GM12878 (cell line): ENCODE data around the gene RAP2B. TPM values are rescaled to one million over a fixed set of nuclear protein-coding genes. Genes with fewer than 3 reads are reported as not detected.

Source experiments
- ATAC-seq: fragments of 200-7000 bp; cut with Tn5 transposase; 3 replicates; pipeline ENCODE4 v1.9.1; 2020; ENCODE audit warnings: mild to moderate bottlenecking, moderate library complexity
- BruUV-seq: library from RNA; stranded (reverse); fragments of 400-500 nt; replicated peaks from 2 replicates; lab custom pipeline; 2021; lab: Mats Ljungman, UMichigan
- CTCF ChIA-PET: fragments of 300-600 bp; sonication (Branson Sonifier 250); formaldehyde crosslinking; extraction: SDS; loops from one replicate; lab custom pipeline; 2021; ENCODE audit warnings: inconsistent platforms; lab: Yijun Ruan, JAX
- POLR2A ChIA-PET: fragments of 350-600 bp; formaldehyde crosslinking; extraction: SDS; loops from one replicate; lab custom pipeline; 2021; ENCODE audit warnings: inconsistent platforms; lab: Charles Lee
- RAD21 ChIA-PET: fragments of 300-600 bp; sonication (Branson Sonifier 250); formaldehyde crosslinking; loops from one replicate; lab custom pipeline; 2023; ENCODE audit warnings: antibody characterized with exemption; ENCODE audit not compliant: unreplicated experiment; lab: Charles Lee
- SMC1A ChIA-PET: fragments of 300-600 bp; sonication (Branson Sonifier 250); formaldehyde crosslinking; loops from one replicate; lab custom pipeline; 2023; ENCODE audit not compliant: unreplicated experiment, uncharacterized antibody; lab: Charles Lee
- DNase-seq: peaks from one replicate; pipeline ENCODE4 v3.0.0-alpha.2; 2011; ENCODE audit warnings: low read depth, low spot score
- FAIRE-seq: peaks from 3 replicates; lab custom pipeline; 2011; peaks lifted over from hg19 to GRCh38; lab: Jason Lieb, UNC
- H2AFZ ChIP-seq: 2 replicates; pipeline ENCODE4 v1.6.0; 2011; ENCODE audit warnings: low read depth, low read length, control low read depth; ENCODE audit not compliant: control insufficient read depth
- H3K27ac ChIP-seq: 2 replicates; pipeline ENCODE4 v1.5.1; 2011; ENCODE audit warnings: control low read depth; ENCODE audit not compliant: control insufficient read depth, insufficient read depth
- H3K27me3 ChIP-seq, 2 experiments: replicated peaks in 1 of 2; 2 replicates each; pipeline versions ENCODE4 v1.6.0 to v1.6.1; 2011; ENCODE audit warnings: low read length in 1 of 2; ENCODE audit not compliant: control insufficient read depth in 2 of 2, insufficient read depth in 2 of 2
- H3K36me3 ChIP-seq, 2 experiments: 2 replicates each; pipeline ENCODE4 v1.5.1; 2011; ENCODE audit warnings: low read length in 1 of 2; ENCODE audit not compliant: control insufficient read depth in 2 of 2, insufficient read depth in 2 of 2
- H3K4me1 ChIP-seq: 2 replicates; pipeline ENCODE4 v1.6.1; 2011; ENCODE audit warnings: mild to moderate bottlenecking, low read length, moderate library complexity, mixed read lengths; ENCODE audit not compliant: control insufficient read depth, insufficient read depth
- H3K4me2 ChIP-seq: 2 replicates; pipeline ENCODE4 v1.6.0; 2011; ENCODE audit warnings: control low read depth; ENCODE audit not compliant: control insufficient read depth, insufficient read depth
- H3K4me3 ChIP-seq: fragments of 200-600 bp; sonication (generic); 2 replicates; pipeline ENCODE4 v1.5.1; 2016
- H3K79me2 ChIP-seq: 2 replicates; pipeline ENCODE4 v1.6.0; 2011; ENCODE audit warnings: low read length; ENCODE audit not compliant: control insufficient read depth, insufficient read depth
- H3K9ac ChIP-seq: 2 replicates; pipeline ENCODE4 v1.8.0; 2011; ENCODE audit warnings: low read length, control low read depth, mixed read lengths; ENCODE audit not compliant: control insufficient read depth, insufficient read depth
- H3K9me3 ChIP-seq: replicated peaks from 3 replicates; pipeline ENCODE4 v1.5.1; 2011; ENCODE audit warnings: mild to moderate bottlenecking, low read length; ENCODE audit not compliant: control insufficient read depth, insufficient read depth
- H4K20me1 ChIP-seq: 2 replicates; pipeline ENCODE4 v1.6.0; 2011; ENCODE audit not compliant: control insufficient read depth, insufficient read depth
- BHLHE40 ChIP-seq, 2 experiments: fragments of 450-650 bp in 1 of 2; IDR thresholded peaks; 2 replicates each; pipeline ENCODE4 v1.6.1; 2011 to 2017; ENCODE audit warnings: low read depth in 2 of 2, borderline replicate concordance in 1 of 2, improper control_type of control experiment in 1 of 2, low read length in 1 of 2, mild to moderate bottlenecking in 1 of 2
- CREB1 ChIP-seq: IDR thresholded peaks from 2 replicates; pipeline ENCODE4 v1.6.1; 2012; ENCODE audit warnings: low read depth, mild to moderate bottlenecking, inconsistent platforms
- DPF2 ChIP-seq: fragments of 450-650 bp; IDR thresholded peaks from 2 replicates; pipeline ENCODE4 v1.6.1; 2017; ENCODE audit warnings: mild to moderate bottlenecking
- HDAC6 ChIP-seq: fragments of 200-600 bp; sonication (generic); IDR thresholded peaks from one replicate; pipeline ENCODE4 v1.8.0; 2017; ENCODE audit warnings: antibody characterized with exemption; ENCODE audit not compliant: unreplicated experiment
- HDGF ChIP-seq: fragments of 450-650 bp; IDR thresholded peaks from 2 replicates; pipeline ENCODE4 v1.6.1; 2016; ENCODE audit warnings: antibody characterized with exemption
- IKZF1 ChIP-seq: fragments of 450-650 bp; conservative IDR thresholded peaks from 2 replicates; pipeline ENCODE4 v1.6.1; 2017; ENCODE audit warnings: antibody characterized with exemption, mild to moderate bottlenecking
- LARP7 ChIP-seq: fragments of 450-650 bp; IDR thresholded peaks from 2 replicates; pipeline ENCODE4 v1.6.1; 2017; ENCODE audit warnings: mild to moderate bottlenecking
- NR2F1 ChIP-seq: fragments of 450-650 bp; conservative IDR thresholded peaks from 2 replicates; pipeline ENCODE4 v1.6.1; 2017; ENCODE audit warnings: mild to moderate bottlenecking
- SUPT20H ChIP-seq: IDR thresholded peaks from 2 replicates; pipeline ENCODE4 v1.6.1; 2011; ENCODE audit warnings: low read depth, mild to moderate bottlenecking, low read length, moderate library complexity, borderline replicate concordance; ENCODE audit not compliant: control insufficient read depth
- YBX1 ChIP-seq: fragments of 450-650 bp; IDR thresholded peaks from 2 replicates; pipeline ENCODE4 v1.6.1; 2016; ENCODE audit warnings: antibody characterized with exemption
- WGBS: methylation state at CpG from one replicate; pipeline ENCODE4 v1.1.6; 2016; ENCODE audit warnings: low lambda C conversion rate; ENCODE audit not compliant: insufficient replicate concordance, insufficient coverage; ENCODE audit errors: missing lambda C conversion rate; 5-methylcytosine and 5-hydroxymethylcytosine counted together
- in situ Hi-C: fragments of 300-500 bp; cut with MboI; formaldehyde crosslinking; loops from 9 replicates; pipeline ENCODE4 v1.14.3; 2018; ENCODE audit warnings: mixed read lengths
- intact Hi-C: fragments of 100-400 bp; cut with micrococcal nuclease; formaldehyde crosslinking; loops from one replicate; pipeline ENCODE4 v1.14.2; 2022; ENCODE audit not compliant: unreplicated experiment
- polyA plus RNA-seq, 11 experiments: library from polyadenylated mRNA; depleted of rRNA in 4 of 11; unstranded in 6 of 11; stranded (reverse) in 5 of 11; fragments of >200 nt; fragmentation: Nextera tagmentation in 4 of 11; fragmentation: Illumina TruSeq in 1 of 11; extraction: Ambion mirVana in 4 of 11; extraction: Trizol in 1 of 11; gene quantifications; 1 replicate in 1 of 11; 2 replicates in 10 of 11; pipeline versions ENCODE4 v1.2.1 to v1.2.3, GENCODE V29; 2011 to 2016; ENCODE audit warnings: inconsistent platforms in 2 of 11, missing spikeins in 2 of 11, low read depth in 1 of 11
- total RNA-seq, 4 experiments: library from RNA; depleted of rRNA in 3 of 4; stranded (reverse); fragments of >200 nt in 3 of 4; fragmentation: Illumina TruSeq in 1 of 4; extraction: Trizol in 1 of 4; gene quantifications; 2 replicates each; pipeline versions ENCODE4 v1.2.1 to v1.2.3, GENCODE V29; 2013 to 2021
- TF ChIP-seq, protein P1 (sequence below): fragments of 450-650 bp; IDR thresholded peaks from 2 replicates; pipeline ENCODE4 v1.6.1; 2017; ENCODE audit warnings: mild to moderate bottlenecking, moderate library complexity
- TF ChIP-seq, protein P2 (sequence below): fragments of 450-650 bp; IDR thresholded peaks from 2 replicates; pipeline ENCODE4 v1.6.1; 2016; ENCODE audit warnings: mild to moderate bottlenecking, moderate library complexity, borderline replicate concordance

Gene RAP2B
- total and polyA plus RNA-seq, 10 of the 15 experiments (the other 5 are each of a cell fraction or from before 2014, with no cell fraction given), result 5.9 to 21.3 (median 12.0) TPM

DNA sequence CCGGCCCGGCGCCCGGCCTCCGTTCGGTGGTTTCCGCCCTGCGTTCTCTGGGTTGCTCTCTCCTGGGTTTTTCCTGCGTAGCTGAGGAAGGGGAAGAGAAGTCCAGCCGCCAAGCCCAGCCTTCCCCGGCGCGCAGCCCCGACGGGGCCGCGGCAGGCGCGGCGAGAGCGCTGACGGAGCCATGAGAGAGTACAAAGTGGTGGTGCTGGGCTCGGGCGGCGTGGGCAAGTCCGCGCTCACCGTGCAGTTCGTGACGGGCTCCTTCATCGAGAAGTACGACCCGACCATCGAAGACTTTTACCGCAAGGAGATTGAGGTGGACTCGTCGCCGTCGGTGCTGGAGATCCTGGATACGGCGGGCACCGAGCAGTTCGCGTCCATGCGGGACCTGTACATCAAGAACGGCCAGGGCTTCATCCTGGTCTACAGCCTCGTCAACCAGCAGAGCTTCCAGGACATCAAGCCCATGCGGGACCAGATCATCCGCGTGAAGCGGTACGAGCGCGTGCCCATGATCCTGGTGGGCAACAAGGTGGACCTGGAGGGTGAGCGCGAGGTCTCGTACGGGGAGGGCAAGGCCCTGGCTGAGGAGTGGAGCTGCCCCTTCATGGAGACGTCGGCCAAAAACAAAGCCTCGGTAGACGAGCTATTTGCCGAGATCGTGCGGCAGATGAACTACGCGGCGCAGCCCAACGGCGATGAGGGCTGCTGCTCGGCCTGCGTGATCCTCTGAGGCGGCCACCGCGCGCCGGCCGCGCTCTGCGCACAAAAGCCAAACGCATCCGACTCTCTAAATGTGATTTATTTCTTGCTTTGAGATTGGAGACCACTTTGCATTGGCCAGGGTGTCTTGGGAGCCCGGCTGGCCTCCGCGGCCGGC, 727 bp downstream of the RAP2B start:
- H3K27ac ChIP-seq, result peak overlapping the region; percentile 78
- H3K9me3 ChIP-seq, result no peaks in the 10 kb centered on the region
- FAIRE-seq, result no peak
- POLR2A ChIA-PET, result interaction anchor here (0.5 to 0.6 kb wide), 3 partner anchors 23 to 901 kb away, joined by 3 to 5 read pairs (median 4); no protein-coding TSS in a partner anchor
- peak overlapping the region; percentile 98 for H3K4me3 ChIP-seq
- TF ChIP-seq SUPT20H (no peak), HDAC6 (peak; percentile 84), BHLHE40 (IDR thresholded peaks at IDR 0.05; ENCODE audit: borderline replicate concordance in 1 of 2, low read depth in 2 of 2, low read length in 1 of 2) (peak in 1 of 2 experiments; percentile 7; a peak in 1 of 4 replicates), DPF2 (no peak; the same call in 1 of the 2 replicates), YBX1 (no peak), HDGF (peak; percentile 27; the same call in 1 of the 2 replicates), NR2F1 (0 out of 2 replicates have a peak, but pooled peaks have one; percentile 8), CREB1 (peak; percentile 32; the same call in 1 of the 2 replicates), LARP7 (0 out of 2 replicates have a peak, but pooled peaks have one; percentile 17), IKZF1 (peak; percentile 86)
- TF ChIP-seq, protein P1, sequence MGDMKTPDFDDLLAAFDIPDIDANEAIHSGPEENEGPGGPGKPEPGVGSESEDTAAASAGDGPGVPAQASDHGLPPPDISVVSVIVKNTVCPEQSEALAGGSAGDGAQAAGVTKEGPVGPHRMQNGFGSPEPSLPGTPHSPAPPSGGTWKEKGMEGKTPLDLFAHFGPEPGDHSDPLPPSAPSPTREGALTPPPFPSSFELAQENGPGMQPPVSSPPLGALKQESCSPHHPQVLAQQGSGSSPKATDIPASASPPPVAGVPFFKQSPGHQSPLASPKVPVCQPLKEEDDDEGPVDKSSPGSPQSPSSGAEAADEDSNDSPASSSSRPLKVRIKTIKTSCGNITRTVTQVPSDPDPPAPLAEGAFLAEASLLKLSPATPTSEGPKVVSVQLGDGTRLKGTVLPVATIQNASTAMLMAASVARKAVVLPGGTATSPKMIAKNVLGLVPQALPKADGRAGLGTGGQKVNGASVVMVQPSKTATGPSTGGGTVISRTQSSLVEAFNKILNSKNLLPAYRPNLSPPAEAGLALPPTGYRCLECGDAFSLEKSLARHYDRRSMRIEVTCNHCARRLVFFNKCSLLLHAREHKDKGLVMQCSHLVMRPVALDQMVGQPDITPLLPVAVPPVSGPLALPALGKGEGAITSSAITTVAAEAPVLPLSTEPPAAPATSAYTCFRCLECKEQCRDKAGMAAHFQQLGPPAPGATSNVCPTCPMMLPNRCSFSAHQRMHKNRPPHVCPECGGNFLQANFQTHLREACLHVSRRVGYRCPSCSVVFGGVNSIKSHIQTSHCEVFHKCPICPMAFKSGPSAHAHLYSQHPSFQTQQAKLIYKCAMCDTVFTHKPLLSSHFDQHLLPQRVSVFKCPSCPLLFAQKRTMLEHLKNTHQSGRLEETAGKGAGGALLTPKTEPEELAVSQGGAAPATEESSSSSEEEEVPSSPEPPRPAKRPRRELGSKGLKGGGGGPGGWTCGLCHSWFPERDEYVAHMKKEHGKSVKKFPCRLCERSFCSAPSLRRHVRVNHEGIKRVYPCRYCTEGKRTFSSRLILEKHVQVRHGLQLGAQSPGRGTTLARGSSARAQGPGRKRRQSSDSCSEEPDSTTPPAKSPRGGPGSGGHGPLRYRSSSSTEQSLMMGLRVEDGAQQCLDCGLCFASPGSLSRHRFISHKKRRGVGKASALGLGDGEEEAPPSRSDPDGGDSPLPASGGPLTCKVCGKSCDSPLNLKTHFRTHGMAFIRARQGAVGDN, result 0 out of 2 replicates have a peak, but pooled peaks have one; percentile 15
- TF ChIP-seq, protein P2, sequence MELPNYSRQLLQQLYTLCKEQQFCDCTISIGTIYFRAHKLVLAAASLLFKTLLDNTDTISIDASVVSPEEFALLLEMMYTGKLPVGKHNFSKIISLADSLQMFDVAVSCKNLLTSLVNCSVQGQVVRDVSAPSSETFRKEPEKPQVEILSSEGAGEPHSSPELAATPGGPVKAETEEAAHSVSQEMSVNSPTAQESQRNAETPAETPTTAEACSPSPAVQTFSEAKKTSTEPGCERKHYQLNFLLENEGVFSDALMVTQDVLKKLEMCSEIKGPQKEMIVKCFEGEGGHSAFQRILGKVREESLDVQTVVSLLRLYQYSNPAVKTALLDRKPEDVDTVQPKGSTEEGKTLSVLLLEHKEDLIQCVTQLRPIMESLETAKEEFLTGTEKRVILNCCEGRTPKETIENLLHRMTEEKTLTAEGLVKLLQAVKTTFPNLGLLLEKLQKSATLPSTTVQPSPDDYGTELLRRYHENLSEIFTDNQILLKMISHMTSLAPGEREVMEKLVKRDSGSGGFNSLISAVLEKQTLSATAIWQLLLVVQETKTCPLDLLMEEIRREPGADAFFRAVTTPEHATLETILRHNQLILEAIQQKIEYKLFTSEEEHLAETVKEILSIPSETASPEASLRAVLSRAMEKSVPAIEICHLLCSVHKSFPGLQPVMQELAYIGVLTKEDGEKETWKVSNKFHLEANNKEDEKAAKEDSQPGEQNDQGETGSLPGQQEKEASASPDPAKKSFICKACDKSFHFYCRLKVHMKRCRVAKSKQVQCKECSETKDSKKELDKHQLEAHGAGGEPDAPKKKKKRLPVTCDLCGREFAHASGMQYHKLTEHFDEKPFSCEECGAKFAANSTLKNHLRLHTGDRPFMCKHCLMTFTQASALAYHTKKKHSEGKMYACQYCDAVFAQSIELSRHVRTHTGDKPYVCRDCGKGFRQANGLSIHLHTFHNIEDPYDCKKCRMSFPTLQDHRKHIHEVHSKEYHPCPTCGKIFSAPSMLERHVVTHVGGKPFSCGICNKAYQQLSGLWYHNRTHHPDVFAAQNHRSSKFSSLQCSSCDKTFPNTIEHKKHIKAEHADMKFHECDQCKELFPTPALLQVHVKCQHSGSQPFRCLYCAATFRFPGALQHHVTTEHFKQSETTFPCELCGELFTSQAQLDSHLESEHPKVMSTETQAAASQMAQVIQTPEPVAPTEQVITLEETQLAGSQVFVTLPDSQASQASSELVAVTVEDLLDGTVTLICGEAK, result no peak
- no peaks in the 10 kb centered on the region for H3K36me3 ChIP-seq
- BruUV-seq, result no TSS peak
- peaks cover 50% of the 10 kb centered on the region for H3K79me2 ChIP-seq
- peaks cover 11% of the 10 kb centered on the region for H3K4me1 ChIP-seq
- no peak for DNase-seq
- no peaks in the 10 kb centered on the region for H3K27me3 ChIP-seq
- H3K4me2 ChIP-seq, result peak overlapping the region; percentile 95
- H4K20me1 ChIP-seq, result no peaks in the 10 kb centered on the region
- peak overlapping the region; percentile 85 for H3K9ac ChIP-seq
- peak overlapping the region; percentile 86 for H2AFZ ChIP-seq
- intact Hi-C loops, result loop anchor here (5.0 to 10.0 kb wide), 4 partner anchors 130 to 1152 kb away; no protein-coding TSS in a partner anchor
- RAD21 ChIA-PET, result interaction anchor here (0.7 to 2.7 kb wide), 3 partner anchors 9 to 144 kb away, joined by 3 to 10 read pairs (median 9); no protein-coding TSS in a partner anchor
- peak; percentile 4 for ATAC-seq
- SMC1A ChIA-PET, result interaction anchor here (1.4 kb wide), 1 partner anchor 11 kb away, joined by 3 read pairs; no protein-coding TSS in a partner anchor
- under 1% methylated on average over 82 of the region's 86 CpGs for WGBS
- CTCF ChIA-PET, result interaction anchor here (2.3 to 2.4 kb wide), 2 partner anchors 119 to 808 kb away, joined by 10 to 13 read pairs; no protein-coding TSS in a partner anchor
- in situ Hi-C loops, result no loop called here
